ENCODE data around the gene XPO5.
"Not testable (repeated sequence)": the region's sequence is repeated elsewhere in the genome, so short reads cannot be mapped to it uniquely, and the experiment has no call there.

Gene XPO5

DNA sequence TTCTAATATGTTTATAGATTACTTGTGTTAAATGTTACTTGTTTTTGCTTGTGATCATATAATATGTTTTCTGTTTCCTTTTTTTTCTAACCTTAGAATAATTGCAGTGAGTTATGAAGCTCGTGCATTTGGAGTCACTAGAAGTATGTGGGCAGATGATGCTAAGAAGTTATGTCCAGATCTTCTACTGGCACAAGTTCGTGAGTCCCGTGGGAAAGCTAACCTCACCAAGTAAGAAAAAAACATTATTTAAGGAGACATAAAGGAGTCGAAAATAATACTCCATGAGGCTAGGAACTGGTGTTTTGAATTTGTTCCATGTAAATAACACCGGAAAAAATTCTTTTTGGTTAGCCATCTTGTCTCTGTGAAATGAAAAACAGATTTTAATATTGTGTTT lies 7.1 kb upstream of the XPO5 start:
- no peak for DNase-seq

DNA sequence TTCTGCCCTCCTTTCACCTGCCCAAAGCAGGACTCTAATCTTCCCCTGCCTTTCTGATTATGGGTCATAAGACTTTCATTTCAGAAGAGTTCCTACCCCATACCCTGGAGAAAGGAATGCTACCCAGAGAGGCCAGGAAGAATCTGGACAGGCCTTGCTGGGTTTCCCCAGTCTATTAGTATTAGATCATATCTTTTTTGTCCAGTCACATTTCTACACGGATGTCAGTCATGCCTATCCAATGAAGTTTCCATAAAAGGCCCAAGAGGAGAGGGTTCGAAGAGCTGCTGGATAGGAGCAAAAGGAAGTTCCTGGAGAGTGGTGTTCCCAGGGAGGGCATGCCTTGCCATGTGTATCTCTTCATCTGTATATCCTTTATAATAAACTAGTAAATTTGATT lies 3.3 kb upstream of the XPO5 start:
- DNase-seq, result no peak

- no peak for DNase-seq
Measured at GRCh38 chr6:43578748-43579147, 2.9 kb upstream of the XPO5 start.

DNA sequence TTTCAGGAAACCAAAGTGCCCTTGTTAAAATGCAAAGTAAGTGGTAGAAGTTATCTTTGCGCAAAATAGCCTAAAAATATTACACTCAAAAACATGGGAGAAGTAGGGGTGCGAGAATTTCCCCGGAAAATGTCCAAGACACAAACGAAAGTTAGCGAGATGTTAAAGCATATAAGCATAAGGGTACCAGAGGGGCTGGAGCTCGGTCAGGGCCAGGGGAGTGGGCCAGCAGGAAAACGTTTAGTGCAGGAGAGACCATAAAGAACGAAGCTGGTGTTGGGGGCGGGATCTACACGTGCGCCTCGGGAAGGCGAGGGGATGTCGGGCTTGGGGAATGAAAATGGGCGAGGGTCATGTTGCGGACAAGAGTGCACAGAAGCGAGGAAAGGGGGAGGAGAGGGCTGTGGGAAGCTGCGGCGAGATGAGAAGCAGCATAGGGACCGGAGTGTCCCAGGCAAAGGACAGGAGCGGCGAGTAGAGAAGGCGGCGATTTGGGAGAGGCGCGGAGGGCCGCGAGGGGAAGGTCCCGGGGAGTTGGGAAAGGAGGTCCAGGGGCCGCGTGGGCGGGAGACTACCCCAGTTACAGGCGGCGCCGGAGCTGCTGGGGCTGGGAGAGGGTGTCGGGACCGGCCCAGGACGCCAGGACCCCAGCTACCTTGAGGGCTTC lies 600 bp downstream of the XPO5 start:
- no peak for DNase-seq

- DNase-seq, result no peak
Measured at GRCh38 chr6:43572015-43572414, 3.8 kb downstream of the XPO5 start.

DNA sequence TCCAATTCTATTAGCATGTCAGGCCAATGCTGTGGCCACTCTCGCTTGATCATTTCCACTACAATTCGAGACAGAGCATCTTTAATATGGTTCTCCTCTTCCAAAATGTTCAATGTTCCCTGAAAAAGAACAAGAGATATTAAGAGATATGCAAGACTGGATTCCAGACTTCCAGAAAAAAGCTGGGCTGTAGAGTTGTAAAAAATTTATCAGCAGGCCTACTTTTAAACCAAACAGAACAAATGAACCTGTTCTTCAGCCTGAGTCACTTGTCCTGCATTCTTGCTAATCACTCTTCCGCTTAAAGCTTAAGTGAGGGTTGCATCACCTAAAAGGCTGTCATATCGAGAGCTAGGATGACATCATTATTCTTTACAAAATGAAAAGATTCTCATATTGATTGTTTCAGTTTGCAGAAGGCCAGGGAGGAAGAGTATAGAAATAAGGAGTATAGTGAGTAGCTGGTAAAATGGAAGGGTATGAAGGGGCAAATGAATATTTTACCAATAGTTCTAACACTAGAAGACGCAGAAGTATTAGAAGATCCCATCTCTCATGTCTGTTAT lies 4.9 kb downstream of the XPO5 start:
- DNase-seq, result peak; percentile 91

GRCh38 chr6:43559328-43559727 lies 16.5 kb downstream of the XPO5 start:
- DNase-seq, result no peak

- DNase-seq, result not testable (repeated sequence)
Measured at GRCh38 chr6:43557620-43558019, 18.2 kb downstream of the XPO5 start.

- DNase-seq, result no peak
Measured at GRCh38 chr6:43547222-43547621, 28.6 kb downstream of the XPO5 start.

DNA sequence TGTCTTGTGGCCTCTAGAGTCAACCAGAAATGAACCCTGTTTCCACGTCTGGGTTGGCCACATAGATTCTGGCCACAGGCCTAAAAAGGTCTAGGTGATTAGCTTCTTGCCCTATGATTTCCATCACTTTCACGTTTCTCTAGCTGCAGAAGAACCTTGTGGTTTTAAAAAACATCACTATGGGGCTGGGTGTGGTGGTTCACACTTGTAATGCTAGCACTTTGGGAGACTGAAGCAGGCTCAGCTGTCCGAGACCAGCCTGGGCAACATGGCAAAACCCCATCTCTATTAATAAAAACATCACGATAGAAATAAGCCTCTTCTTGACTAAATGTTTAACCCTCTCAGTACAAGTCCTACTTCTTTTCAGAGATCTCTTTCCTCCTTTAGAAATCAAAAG lies 31.4 kb downstream of the XPO5 start:
- no peak for DNase-seq

DNA sequence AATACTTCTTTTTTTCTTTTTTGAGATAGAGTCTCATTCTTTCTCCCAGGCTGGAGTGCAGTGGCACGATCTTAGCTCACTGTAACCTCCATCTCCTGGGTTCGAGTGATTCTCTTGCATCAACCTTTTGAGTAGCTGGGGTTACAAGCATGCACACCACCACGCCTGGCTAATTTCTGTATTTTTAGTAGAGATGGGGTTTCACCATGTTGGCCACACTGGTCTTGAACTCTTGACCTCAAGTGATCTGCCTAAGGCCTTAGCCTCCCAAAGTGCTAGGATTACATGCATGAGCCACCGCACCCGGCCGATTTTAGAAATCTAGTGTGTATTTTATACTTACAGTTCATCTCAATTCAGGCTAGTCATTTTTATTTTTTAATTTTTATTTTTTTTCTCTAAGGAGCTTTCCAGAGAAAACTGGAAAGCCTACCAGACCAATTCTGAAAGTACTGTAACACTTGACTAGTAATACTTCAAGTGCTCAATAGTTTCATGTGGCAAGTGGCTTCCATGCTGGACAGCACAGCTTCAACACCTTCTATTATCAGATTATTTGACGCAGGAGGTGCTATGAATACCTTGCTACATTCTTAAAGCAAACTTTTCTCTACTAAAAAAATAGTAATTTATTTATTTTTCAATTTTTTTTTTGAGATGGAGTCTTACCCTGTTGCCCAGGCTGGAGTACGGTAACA lies 33.9 kb downstream of the XPO5 start:
- no peak for DNase-seq

DNA sequence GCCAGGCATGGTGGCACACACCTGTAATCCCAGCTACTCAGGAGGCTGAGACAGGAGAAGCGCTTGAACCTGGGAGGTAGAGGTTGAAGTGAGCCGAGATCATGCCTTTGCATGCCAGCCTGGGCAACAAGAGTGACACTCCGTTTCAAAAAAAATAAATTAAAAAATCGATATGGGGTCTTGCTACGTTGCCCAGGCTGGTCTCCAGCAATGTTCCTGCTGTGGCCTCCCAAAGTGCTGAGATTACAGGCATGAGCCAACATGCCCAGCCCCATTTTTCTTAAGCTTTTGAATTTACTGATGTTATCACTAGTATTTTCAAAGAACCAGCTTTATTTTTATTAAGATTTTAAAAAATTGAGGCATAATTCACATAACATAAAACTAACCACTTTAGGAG lies 35.3 kb downstream of the XPO5 start:
- DNase-seq, result no peak

DNA sequence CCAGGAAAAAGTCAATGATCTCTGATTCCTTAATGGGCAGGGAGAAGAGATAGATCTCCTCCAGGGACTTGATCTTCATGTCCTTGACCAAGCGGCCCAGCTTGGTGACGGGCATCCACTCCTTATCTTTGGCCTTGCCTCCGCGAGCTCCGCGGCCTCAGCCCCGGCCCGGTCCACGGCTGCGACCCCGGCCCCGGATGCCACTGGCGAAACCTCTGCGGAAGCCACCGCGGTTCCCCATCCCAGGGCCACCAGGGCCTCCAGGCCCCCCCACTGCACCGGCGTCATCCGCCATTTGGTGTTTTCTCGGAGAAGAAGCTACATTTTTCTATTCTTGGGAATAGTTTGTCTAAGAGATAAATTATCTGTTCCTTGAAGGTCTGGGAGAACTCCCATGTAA lies 36.4 kb downstream of the XPO5 start:
- not testable (repeated sequence) for DNase-seq

GRCh38 chr6:43538986-43539385 lies 36.9 kb downstream of the XPO5 start:
- DNase-seq, result not testable (repeated sequence)

DNA sequence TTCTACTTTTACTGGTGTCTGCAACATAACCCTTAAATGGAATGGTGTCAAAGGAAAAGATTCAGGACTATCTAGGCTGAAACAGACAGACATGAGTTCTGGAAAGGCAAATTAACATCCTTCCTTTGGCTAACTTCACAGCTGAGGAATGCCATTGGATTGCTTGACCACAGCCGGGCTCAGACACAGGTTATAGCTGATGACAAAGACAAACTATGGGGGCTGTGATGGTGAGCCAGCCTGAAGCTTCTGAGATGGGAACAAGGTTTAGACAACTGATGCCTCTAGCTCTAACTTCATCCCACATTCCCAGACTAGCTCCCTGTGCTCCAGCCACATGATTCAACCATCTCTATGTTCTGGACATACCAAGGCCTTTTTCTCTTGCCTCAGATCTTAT lies 43.6 kb downstream of the XPO5 start:
- DNase-seq, result no peak

- no peak for DNase-seq
Measured at GRCh38 chr6:43524483-43524961, 51.3 kb downstream of the XPO5 start.

DNA sequence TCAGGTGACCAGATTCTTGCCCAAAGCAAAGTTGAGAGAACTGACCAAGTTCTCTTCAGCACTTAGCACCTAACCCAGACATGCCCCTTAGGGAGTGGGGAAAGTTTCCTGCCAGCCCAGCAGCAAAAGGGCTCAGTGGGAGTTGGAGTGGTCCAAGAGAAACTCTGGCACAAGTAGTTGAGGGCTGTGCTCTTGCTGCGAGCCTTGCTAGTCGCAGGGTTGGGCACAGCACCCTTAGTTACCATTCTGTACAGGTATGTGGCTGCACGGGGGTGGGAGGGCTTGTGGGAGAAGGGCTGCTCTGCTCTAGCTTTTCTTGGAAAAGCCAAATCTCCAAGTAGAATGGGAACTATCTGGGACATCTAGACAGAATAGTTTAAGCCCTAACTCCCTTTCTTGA lies 52.6 kb downstream of the XPO5 start:
- DNase-seq, result no peak

GRCh38 chr6:43522547-43523261 lies 53.1 kb downstream of the XPO5 start:
- no peak for DNase-seq

DNA sequence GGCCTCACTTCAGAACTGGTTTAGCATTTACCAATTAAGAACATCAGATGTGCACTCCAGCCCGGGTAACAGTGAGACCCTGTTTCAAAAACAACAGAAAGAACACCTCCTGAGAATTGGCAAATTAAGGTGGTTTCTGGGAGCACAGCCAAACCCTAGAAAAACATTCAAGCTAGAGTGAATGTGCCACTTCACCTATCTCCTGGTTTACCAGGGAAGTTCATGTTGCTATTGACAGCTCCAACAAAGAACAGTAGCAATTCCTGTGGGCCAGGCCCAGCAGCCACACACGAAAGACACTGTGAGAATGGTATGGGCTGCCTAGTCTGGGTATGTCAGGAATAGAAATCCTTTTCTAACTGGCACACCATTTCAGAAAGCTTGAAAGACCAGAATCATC lies 54.0 kb downstream of the XPO5 start:
- no peak for DNase-seq

GRCh38 chr6:43520097-43520496 lies 55.7 kb downstream of the XPO5 start:
- no peak for DNase-seq

- peak; percentile 20 for DNase-seq
Measured at GRCh38 chr6:43517505-43518357, 58.1 kb downstream of the XPO5 start.

DNA sequence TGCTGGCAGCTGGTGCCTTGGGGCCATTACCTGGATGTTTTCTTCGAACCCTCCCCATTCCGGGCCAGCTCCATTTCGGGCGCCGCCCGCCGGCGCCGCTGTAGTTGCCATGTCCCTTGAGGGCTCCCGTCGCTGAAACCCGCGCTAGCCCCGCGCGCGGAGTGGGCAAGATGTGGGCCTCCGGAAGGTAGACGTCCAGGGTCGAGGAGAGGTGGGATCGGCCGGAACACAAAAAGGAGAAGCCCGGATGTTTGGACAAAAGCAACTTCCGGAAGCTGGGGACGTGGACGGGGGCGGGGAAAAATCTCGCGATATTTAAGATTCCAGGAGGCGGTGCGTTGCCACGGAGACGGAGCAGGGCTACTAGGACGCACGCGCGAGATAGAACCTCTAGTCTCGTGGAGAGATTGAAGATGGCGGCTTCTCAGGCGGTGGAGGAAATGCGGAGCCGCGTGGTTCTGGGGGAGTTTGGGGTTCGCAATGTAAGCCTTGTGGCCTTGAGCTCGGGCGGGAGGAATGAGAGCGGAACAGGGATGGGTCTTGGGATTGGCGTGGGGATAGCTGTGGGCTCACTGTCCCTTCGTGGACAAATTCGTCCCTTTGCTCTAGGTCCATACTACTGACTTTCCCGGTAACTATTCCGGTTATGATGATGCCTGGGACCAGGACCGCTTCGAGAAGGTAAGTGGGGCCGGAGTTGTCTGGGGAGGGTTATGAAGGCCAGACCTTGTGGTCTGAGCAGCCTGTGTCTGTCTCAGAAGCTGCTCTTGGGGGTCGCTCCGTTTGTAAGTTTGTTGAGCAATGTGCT lies 58.9 kb downstream of the XPO5 start, which contains the start of the genes POLR1C and YIPF3:
POLR1C (plus strand) TSS at position 393 of the 808 bp plus-strand sequence; CDS start at position 414, 21 bp downstream.
YIPF3 (minus strand) TSS at position 230 of the 808 bp plus-strand sequence; CDS start at position 111, 119 bp downstream.
- DNase-seq, result peak; percentile 99

Measured in activated CD4-positive, alpha-beta T cell treated with anti-CD3 and anti-CD28 coated beads, Interleukin-2, amount 50 U/mL, for 16 hours (primary cell).